Skeletal muscle tissue (tissue), 4 donors: ENCODE results near the gene MUC5B. TPM values are rescaled to one million over a fixed set of nuclear protein-coding genes. Genes with fewer than 3 reads are reported as not detected.

Source experiments
- H3K27ac ChIP-seq: one replicate; pipeline ENCODE4 v1.7.0; 2013; ENCODE audit warnings: mild to moderate bottlenecking, low read depth, low read length, inconsistent platforms
- H3K27me3 ChIP-seq, 3 donors: one replicate each; pipeline ENCODE4 v1.7.0; 2013; ENCODE audit warnings: low read length in 3 of 3; ENCODE audit not compliant: control insufficient read depth in 3 of 3, insufficient read depth in 3 of 3
- H3K36me3 ChIP-seq, 3 donors: one replicate each; pipeline ENCODE4 v1.7.0; 2013; ENCODE audit warnings: low read length in 3 of 3; ENCODE audit not compliant: control insufficient read depth in 3 of 3, insufficient read depth in 3 of 3
- H3K4me1 ChIP-seq, 3 donors: one replicate each; pipeline ENCODE4 v1.7.0; 2013; ENCODE audit warnings: low read length in 3 of 3, mild to moderate bottlenecking in 3 of 3; ENCODE audit not compliant: control insufficient read depth in 3 of 3, insufficient read depth in 3 of 3
- H3K4me3 ChIP-seq, 3 donors: one replicate each; pipeline ENCODE4 v1.7.0; 2013; ENCODE audit warnings: low read length in 3 of 3
- H3K9ac ChIP-seq, 3 donors: one replicate each; pipeline ENCODE4 v1.7.0; 2013; ENCODE audit warnings: low read length in 3 of 3, mild to moderate bottlenecking in 3 of 3, moderate library complexity in 2 of 3, low read depth in 1 of 3
- H3K9me3 ChIP-seq, 3 donors: one replicate each; pipeline ENCODE4 v1.7.0; 2013; ENCODE audit warnings: low read length in 3 of 3; ENCODE audit not compliant: control insufficient read depth in 3 of 3
- total RNA-seq: library from RNA; depleted of rRNA; stranded (reverse); fragments of >200 nt; gene quantifications from one replicate; pipeline ENCODE4 v1.2.3, GENCODE V29; 2014
- donor health status: Osteomylitis.

MUC5B gene
- total RNA-seq, 1 donor from 2014 or later = not detected

DNA sequence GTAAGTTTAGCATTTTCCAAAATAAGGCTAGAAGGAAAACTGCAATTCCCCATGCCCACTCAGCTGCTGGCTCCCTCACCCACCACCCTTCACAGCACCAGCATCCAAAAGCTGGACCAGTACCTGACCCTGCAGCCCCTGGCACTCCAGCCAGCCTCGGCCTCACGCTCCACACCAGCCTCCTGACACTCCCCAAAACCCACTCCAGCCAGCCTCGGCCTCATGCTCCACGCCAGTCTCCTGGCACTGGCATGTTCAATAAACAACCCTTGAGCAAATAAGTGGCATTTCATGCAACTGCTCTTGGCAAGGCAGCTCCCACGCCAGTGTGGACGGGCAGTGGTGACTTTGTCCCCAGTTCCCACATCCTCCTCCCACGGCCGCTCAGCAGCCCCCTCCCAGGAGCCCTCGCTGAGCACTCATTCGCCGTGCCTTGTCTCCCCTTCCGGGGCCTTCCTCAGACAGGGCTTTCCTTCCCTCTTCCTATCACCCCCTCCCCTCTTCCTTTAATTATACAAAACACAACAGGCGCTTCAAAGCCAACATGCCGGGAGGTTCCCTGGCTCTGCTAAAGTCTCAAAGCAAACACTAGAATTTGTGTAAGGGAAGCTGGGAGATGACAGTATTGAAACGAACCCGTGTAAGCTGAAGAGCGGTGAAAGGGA, 79.7 kb downstream of the MUC5B start:
- Histone ChIP-seq H3K27me3 (no peaks in the 10 kb centered on the region), H3K4me3 (no peak overlapping the region), H3K36me3 (peaks cover 6 to 14% (median 13%) of the 10 kb centered on the region in 3 donors), H3K27ac (no peak overlapping the region), H3K9me3 (no peaks in the 10 kb centered on the region), H3K9ac (no peak overlapping the region), H3K4me1 (peaks cover 34 to 63% (median 51%) of the 10 kb centered on the region in 3 donors)

DNA sequence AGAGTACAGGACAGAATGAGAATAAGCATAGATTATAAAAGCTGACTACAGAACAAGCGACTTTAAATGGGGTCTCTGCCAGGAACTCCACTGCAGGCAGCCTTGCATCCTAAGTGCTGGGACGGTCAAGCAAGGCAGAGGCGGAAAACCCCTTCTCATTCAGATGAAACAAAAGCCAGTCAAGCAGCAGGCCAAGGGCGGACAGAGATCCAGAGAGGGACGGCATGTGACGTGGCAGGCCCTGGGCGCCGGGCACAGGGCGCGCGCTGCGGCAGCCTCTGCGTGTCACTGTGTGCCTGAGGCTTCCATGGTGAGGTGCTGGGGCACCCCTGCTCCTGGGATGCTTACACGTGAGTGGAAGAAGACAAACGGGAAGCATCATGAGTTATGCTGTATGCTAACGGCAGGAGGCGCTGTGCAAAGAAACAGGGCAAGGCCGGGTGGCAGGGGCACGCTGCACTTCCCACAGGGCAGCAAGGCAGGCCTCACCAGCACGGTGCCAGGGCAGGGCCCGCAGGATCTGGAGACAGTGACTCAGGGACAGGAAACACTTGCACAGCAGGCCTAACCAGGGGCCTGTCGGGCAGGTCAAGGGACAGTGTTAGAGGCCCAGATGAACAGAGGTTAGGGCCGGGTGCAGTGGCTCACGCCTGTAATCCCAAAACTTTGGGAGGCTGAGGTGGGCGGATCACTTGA, 80.4 kb downstream of the MUC5B start:
- Histone ChIP-seq H3K4me3 (no peak overlapping the region), H3K27me3 (no peaks in the 10 kb centered on the region), H3K9me3 (no peaks in the 10 kb centered on the region), H3K36me3 (peaks cover 6 to 12% (median 8%) of the 10 kb centered on the region in 3 donors), H3K27ac (no peak overlapping the region), H3K9ac (peak overlapping the region in 1 of 3 donors; percentile 16), H3K4me1 (peaks cover 32 to 63% (median 51%) of the 10 kb centered on the region in 3 donors)

GRCh38 chr11:1303973-1304372, 81.1 kb downstream of the MUC5B start:
- Histone ChIP-seq H3K27ac (no peak overlapping the region), H3K36me3 (peaks cover 6 to 12% (median 8%) of the 10 kb centered on the region in 3 donors), H3K27me3 (no peaks in the 10 kb centered on the region), H3K9me3 (no peaks in the 10 kb centered on the region), H3K4me1 (peaks cover 29 to 63% (median 51%) of the 10 kb centered on the region in 3 donors), H3K9ac (peak overlapping the region in 1 of 3 donors; percentile 3), H3K4me3 (no peak overlapping the region)

DNA sequence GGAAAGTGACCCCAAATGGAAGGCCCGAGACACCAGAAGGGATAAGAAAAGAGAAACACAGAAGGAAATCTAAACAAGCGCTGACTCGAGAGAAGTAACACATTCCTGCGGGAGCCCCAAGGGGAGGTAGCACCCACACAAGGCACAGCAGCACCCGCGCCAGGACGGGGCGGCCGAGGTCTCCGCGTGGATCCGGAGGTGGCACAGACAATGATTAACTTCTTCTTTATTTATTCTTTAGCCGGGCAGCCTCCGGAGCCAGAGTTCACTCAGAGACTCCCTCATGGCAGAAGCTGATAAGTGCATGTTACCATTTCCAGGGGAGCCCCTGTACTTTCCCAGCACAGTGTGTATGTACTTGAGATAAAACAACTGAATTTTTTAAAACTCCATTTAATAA, 81.5 kb downstream of the MUC5B start:
- Histone ChIP-seq H3K27ac (no peak overlapping the region), H3K36me3 (peaks cover 6 to 12% (median 8%) of the 10 kb centered on the region in 3 donors), H3K4me3 (no peak overlapping the region), H3K9ac (peak overlapping the region in 1 of 3 donors; percentile 3), H3K4me1 (peaks cover 26 to 59% (median 47%) of the 10 kb centered on the region in 3 donors), H3K27me3 (no peaks in the 10 kb centered on the region), H3K9me3 (no peaks in the 10 kb centered on the region)

GRCh38 chr11:1305063-1305495, 82.2 kb downstream of the MUC5B start:
- no peaks in the 10 kb centered on the region for H3K9me3 ChIP-seq
- peaks cover 22 to 54% (median 42%) of the 10 kb centered on the region in 3 donors for H3K4me1 ChIP-seq
- H3K27me3 ChIP-seq = no peaks in the 10 kb centered on the region
- peak overlapping the region in 1 of 3 donors; percentile 20 for H3K9ac ChIP-seq
- peaks cover 6 to 12% (median 8%) of the 10 kb centered on the region in 3 donors for H3K36me3 ChIP-seq
- H3K4me3 ChIP-seq = no peak overlapping the region
- H3K27ac ChIP-seq = no peak overlapping the region

DNA sequence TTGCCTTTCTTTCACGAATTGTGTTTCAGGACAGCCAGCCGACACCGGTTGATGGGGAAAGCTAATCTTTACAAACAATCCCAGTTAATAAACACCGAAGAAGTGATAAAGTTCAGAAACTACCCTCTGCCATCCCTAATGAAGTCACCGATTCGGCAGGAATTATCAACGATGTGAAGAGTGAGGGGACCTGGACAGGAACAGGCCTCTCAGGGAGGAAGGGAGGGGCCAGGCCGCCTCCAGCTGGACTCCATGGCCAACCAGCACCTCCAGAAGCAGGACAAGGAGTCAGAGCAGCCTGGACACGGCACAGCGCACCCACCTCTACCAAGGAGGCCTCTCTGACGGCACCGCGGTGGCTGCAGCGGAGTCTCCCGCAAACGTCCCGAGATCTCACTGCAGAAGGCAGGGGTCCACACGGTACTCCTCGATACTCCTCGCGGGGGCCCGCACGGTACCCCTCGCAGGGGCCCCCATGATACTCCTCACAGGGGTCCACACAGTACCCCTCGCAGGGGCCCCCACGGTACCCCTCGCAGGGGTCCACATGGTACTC, 82.7 kb downstream of the MUC5B start:
- Histone ChIP-seq H3K9ac (no peak overlapping the region), H3K27me3 (no peaks in the 10 kb centered on the region), H3K36me3 (peaks cover 6 to 12% (median 8%) of the 10 kb centered on the region in 3 donors), H3K4me3 (no peak overlapping the region), H3K4me1 (peaks cover 27 to 54% (median 46%) of the 10 kb centered on the region in 3 donors), H3K9me3 (no peaks in the 10 kb centered on the region), H3K27ac (no peak overlapping the region)

DNA sequence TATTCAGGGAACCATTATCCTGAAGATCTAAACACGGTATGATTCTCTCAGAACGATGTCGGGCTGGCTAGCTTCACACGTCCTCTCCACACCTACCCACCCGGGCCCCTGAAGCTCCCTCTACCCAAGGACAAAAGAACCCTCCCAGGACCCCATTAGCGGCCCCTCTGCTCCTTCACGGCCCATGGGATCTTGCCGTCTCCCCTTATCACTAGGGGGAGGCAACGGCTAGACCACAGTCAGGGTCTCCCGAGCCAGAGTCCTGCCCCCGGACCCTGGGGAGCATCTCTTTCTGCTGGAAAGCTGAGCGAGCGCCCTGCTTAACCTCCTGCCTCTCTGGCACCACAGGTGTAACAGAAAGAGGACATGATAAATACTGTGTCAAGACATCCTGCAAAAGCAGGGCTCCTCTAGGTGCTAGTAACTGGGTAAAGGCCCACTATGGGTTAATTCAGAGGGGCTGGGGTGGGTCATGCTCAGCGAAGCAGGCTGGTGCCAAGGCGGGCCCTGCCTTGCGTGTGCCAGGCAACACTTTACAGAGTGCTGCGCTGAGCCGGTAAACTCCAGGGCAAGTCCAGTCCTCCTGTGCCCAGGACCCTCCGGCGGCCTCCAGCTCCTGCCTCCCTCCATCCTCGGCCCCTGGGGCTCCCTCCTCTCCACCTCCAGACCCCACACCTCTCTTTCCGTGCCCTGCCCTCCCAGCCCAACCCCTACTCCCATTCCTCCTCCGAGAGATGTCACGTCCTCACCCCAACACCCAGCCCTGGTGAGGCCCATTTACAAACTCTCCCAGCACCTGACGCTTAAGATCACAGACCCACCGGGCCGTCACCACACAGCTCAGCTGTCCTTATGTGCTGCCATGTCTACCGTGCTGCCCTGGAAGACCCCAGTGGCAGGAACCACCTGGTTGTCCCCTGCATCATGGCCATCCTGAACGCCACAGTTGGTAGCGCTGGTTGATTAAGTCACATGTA, 83.6 kb downstream of the MUC5B start:
- Histone ChIP-seq H3K4me1 (peaks cover 33 to 54% (median 44%) of the 10 kb centered on the region in 3 donors), H3K27me3 (no peaks in the 10 kb centered on the region), H3K9ac (peak overlapping the region in 1 of 3 donors; percentile 33), H3K27ac (no peak overlapping the region), H3K4me3 (no peak overlapping the region), H3K9me3 (peaks cover 0 to under 1% (median 0%) of the 10 kb centered on the region in 3 donors), H3K36me3 (peaks cover 6 to 12% (median 8%) of the 10 kb centered on the region in 3 donors)

DNA sequence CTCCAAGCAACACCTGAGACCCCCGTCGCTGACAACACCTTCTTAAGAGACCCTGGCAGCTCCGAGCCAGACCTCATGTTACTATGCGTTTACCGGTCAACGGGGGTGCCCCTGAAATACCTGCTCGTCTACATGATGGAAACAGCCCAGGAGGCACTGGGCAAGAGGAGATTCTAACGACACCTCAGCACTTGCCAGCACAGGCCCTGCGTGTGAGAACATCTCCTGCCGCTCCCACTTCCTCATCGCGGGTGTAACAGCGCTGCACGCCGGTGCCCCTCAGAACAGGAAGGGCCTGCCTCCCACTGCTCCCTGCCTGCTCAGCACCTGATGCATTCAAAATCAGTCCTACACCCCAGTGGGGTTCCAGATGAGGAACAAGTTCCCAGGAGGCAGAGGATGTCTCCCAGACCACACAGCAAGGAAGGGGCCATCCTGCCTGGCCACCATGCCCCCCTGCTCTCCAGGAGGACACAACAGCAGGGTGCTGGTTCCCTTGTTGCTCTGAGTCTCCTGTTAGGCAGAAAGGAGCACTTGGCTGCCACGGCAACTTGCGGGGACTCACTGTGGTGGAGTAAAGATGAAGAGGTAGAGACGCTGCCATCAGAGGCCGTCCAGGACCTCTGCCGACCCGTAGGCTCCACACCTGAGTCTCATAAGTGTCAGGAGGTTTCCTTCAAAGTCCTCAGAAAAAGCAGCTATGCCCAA, 84.5 kb downstream of the MUC5B start:
- Histone ChIP-seq H3K4me1 (peaks cover 33 to 46% (median 43%) of the 10 kb centered on the region in 3 donors), H3K9me3 (peaks cover 0 to 4% (median 0%) of the 10 kb centered on the region in 3 donors), H3K4me3 (no peak overlapping the region), H3K27me3 (no peaks in the 10 kb centered on the region), H3K27ac (no peak overlapping the region), H3K36me3 (peaks cover 6 to 12% (median 8%) of the 10 kb centered on the region in 3 donors), H3K9ac (peak overlapping the region in 1 of 3 donors; percentile 54)
